GM21737 (cell line): ENCODE data around the gene TMA7.

ENCODE experiments used
- ATAC-seq: cut with Tn5 transposase; IDR thresholded peaks from one replicate; pipeline ENCODE4 v1.9.1; 2021; ENCODE audit warnings: mild to moderate bottlenecking, moderate library complexity; ENCODE audit not compliant: unreplicated experiment

Gene TMA7

DNA sequence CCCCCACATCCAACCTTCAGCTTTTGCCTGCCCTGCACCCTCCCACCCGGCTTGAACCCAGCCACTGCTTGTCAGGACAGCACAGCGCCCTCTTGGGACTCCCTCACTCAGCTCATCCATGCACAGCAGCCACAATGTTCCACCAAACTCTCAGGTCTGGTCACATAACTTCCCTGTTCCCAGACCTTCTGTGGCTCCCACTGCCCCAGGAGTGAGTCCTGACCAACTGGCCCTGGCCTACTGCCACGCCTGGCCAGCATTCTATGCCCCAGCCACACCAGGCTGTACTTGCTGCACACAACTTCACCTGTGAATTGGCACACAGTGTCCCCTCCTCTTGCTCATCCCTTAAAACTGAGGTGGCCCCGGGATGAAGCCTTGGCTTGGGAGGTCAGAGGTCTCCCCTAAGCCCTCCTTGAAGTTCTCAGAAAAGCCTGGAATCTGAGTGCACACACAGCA, 31.2 kb upstream of the TMA7 start:
- ATAC-seq = no peak

DNA sequence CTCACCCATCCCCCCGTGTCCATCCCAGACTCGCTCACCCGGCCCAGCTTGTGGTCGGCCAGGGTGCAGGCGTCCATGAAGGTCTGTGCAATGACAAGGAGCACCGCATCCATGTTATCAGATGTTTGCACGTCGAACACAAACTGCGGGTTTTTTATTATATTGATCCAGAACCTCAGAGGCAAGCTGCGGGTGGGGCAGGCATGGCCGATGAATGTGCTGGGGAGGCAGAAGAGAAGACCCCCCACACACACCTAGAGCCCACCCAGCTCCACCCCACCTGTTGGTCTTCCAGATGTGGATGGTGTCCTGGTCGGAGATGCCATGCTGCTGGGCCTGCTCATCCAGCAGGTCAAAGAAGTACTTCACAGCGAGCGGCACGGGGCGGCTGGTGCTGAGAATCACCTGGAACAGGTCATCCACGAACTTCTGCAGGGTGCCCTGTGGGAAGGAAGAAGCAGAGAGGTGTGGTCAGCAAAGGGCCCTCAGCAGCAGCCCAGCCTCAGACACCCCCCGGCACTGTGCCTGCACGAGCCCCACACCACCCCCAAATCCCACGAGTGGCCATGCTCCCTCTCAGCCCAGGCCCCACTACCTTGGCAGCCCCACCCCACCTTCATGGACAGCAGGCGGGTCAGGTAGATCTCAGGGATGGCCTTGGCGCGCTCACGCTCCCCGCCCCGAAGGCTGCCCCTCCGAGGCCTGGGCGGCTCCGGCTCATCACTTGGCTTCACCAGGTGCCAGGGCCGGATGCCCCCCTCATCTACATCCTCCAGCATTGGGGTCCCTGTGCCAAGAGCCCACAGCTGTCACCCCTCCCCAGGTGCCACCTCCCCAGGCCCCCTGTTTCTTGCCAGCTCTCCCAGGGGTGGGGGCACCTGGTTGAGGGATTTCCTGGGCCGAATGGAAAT, 30.5 kb upstream of the TMA7 start:
- ATAC-seq = no peak

- ATAC-seq = no peak
These were observed 29.6 kb upstream of the TMA7 start for GRCh38 chr3:48410205-48411040.

DNA sequence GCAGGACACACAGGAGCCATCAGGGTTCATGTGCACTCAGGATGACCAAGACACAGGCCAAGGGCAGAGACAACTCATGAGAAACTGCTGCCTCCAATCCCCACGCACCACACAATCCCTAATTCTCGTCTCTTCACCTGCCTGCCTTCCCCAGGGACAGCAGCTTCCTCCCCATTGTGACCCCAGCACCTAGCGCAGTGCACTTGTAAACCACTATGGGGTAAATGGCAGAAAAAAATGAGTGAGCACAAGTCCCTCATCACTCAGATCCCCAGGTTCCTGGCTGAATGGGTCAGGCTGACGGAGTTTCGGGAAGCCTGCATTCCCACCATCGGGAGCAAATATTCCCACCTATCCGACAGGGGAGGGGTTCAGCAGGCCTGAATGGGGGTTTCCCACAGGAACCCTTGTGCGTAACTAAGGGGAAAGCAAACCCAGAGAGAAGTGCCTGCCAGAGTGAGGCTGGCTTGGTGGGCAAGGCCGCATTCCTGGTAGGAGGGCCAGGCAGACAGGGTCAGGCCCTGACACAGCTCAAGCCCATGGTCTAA, 28.9 kb upstream of the TMA7 start:
- ATAC-seq = no peak

GRCh38 chr3:48411606-48412374, 28.3 kb upstream of the TMA7 start:
- no peak for ATAC-seq

DNA sequence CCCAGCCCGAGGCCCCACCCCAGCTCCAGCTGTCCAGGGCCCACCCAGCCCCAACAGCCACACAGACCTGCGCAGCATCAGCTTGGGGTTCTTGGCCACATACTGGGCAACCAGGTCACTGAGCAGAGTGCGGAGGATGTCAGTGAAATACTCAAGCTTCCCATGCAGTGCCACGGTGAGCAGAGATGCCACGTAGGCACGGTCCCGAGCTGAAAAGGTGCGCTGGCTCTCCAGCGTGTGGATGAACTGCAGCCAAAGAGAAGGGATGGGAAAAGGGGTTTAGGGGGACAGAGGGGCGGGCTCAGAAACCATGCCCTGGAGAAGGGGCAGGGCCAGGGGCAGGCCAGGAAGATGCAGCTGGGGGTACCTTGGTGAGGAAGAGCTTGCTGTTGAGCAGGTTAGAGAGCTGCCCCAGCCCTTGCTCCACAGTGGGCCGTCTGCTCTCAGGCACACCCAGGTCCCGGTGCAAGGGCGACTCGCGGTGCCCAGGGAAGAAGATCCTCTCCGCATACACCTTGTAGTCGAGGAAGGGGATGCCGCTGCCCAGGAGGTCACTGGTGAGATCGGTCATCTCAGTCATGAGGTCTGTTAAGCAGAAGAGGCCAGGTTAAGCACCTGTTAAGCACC, 27.6 kb upstream of the TMA7 start:
- ATAC-seq = no peak

DNA sequence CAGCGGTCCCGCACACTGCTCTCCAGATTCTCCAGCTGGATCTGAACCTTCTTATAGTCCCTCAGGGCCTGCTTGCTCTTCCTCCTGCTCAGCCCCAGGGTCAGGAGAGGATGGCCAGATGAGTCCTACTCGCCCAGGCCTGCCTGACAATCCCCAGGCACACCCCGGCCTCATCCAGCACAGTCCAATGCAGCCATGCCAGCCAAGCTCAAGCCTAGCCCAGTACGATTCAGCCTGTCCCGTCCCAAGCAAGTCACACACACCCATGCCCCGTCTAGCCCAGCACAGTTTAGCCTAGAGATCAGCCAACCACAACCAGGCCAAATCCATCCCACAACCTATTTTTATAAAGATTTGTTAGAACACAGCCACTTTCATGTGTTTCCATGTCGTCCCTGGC, 27.0 kb upstream of the TMA7 start:
- no peak for ATAC-seq

- no peak for ATAC-seq
These were observed 26.4 kb upstream of the TMA7 start for GRCh38 chr3:48413611-48414010.

- no peak for ATAC-seq
These were observed 25.4 kb upstream of the TMA7 start for GRCh38 chr3:48414376-48415250.

- no peak for ATAC-seq
These were observed 24.7 kb upstream of the TMA7 start for GRCh38 chr3:48415251-48415953.

DNA sequence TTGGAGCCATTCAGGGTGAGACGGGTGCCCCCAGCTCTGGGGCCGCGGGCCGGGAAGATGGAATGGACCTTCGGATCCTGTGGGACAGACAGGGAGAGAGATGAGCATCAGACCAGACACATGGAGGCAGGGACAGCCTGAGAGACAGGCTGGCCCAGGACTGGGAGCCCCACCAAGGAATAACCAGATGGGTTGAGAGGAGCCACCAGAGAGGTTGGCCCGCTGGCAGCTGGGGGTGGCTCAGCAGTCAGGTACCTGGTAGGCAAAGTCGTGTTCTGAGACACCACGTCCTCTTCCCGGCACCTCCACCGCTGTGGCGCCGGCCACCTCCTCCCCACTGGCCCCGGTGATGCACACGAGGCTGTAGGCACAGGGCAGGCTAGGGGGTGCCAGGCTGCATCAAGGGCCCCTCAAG, 24.0 kb upstream of the TMA7 start:
- ATAC-seq = no peak

GRCh38 chr3:48416546-48416945, 23.5 kb upstream of the TMA7 start:
- ATAC-seq = no peak

DNA sequence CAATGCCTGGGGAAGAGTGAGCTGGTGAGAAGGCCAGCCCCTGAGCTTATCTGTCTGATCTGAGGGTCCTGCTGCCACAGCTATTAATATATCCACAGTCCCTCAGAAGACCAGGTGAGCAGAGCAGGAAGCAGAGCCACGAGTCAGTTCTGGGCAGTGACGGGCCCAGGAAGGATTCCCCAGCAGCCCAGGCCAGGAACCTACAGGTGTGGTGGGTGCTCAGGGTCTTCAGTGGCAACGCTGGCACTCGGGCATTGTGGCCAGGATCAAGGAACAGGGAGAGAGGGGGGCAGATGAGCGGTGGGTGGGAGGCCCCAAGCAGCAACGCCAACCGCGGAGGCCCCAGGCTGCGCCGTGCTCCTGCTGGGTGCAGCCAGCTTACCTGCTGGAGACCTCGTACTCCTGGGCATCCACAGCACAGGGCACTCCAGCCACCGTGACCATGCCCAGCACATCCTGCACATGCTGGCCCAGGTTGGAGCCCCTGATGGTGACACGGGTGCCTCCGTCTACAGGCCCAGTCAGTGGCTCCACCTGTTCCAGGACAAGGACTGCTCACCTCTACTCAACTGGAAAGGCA, 22.4 kb upstream of the TMA7 start:
- no peak for ATAC-seq

- ATAC-seq = no peak
These were observed 21.9 kb upstream of the TMA7 start for GRCh38 chr3:48418140-48418539.

GRCh38 chr3:48418651-48419050, 21.4 kb upstream of the TMA7 start:
- ATAC-seq = no peak

- no peak for ATAC-seq
These were observed 20.9 kb upstream of the TMA7 start for GRCh38 chr3:48419149-48419548.

DNA sequence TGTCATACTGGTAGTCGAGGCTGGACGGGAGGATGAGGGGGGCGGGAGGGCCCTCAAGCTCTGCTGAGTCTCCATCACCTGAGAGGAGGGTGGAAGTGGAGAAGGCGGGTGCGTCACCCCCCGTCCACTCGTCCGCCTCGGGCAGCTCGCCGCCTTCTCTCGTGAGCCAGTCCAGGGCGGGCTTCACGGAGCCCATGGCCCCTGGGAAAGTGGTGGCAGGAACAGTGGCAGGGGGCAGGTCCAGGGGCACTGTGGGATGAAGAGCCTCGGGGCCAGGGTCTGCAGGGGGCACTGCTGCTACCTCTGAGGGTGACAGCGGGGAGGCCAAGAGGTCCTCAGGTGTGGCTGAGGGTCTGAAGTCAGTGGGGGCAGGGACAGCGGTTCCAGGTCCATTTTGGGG, 20.5 kb upstream of the TMA7 start:
- ATAC-seq = no peak

- no peak for ATAC-seq
These were observed 19.5 kb upstream of the TMA7 start for GRCh38 chr3:48420561-48420960.
